Measurements from ENCODE around the gene BLVRB. TPM values are rescaled to one million over a fixed set of nuclear protein-coding genes. Genes with fewer than 3 reads are reported as not detected.

Gene BLVRB
- polyA plus RNA-seq, 1 donor (not counting 4 experiments of a cell fraction or from before 2014, with no cell fraction given): 52.5 TPM

DNA sequence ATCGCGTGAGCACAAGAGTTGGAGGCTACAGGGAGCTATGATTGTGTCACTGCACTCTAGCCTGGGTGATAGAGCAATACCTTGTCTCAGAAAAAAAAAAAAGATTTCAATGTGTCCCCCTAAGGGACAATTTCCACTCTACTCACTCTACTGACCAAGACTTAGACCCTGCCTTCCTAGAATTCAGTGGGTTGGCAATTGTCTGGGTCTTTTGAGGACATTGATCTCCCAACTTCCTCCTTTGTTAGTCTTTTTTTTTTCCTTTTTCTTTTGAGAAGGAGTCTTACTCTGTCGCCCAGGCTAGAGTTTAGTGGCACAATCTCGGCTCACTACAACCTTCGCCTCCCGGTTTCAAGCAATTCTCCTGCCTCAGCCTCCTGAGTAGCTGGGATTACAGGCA is 3.5 kb upstream of the BLVRB start:
- Histone ChIP-seq H3K27me3 (ENCODE audit: control insufficient read depth, extremely low read depth, insufficient read depth, low read length) (peaks cover 7% of the 10 kb centered on the region), H3K4me1 (ENCODE audit: control insufficient read depth, extremely low read depth, insufficient read depth, low read length) (peaks cover 18% of the 10 kb centered on the region), H3K9me1 (ENCODE audit: control insufficient read depth, extremely low read depth, insufficient read depth, low read length) (no peaks in the 10 kb centered on the region), H3K27ac (ENCODE audit: control insufficient read depth, insufficient read depth, low read length) (no peak overlapping the region), H3K4me3 (ENCODE audit: control insufficient read depth in 2 of 3, extremely low read depth in 1 of 3, insufficient read depth in 2 of 3, low read depth in 1 of 3, low read length in 3 of 3) (no peak overlapping the region), H3K79me2 (ENCODE audit: control insufficient read depth, insufficient read depth, low read length) (no peaks in the 10 kb centered on the region), H3K9ac (ENCODE audit: control insufficient read depth, extremely low read depth, insufficient read depth, low read length) (no peak overlapping the region), H3K36me3 (ENCODE audit: control insufficient read depth in 2 of 2, extremely low read depth in 1 of 2, insufficient read depth in 2 of 2, low read length in 2 of 2) (no peaks in the 10 kb centered on the region), H4K20me1 (ENCODE audit: control insufficient read depth, extremely low read depth, insufficient read depth, low read length) (no peaks in the 10 kb centered on the region), H3K4me2 (ENCODE audit: control insufficient read depth, extremely low read depth, insufficient read depth, low read depth, low read length) (no peak overlapping the region), H3K9me3 (ENCODE audit: control insufficient read depth, low read depth, low read length) (no peaks in the 10 kb centered on the region), H2AFZ (ENCODE audit: control insufficient read depth, low read length) (no peak overlapping the region)
- TF ChIP-seq, protein P1, sequence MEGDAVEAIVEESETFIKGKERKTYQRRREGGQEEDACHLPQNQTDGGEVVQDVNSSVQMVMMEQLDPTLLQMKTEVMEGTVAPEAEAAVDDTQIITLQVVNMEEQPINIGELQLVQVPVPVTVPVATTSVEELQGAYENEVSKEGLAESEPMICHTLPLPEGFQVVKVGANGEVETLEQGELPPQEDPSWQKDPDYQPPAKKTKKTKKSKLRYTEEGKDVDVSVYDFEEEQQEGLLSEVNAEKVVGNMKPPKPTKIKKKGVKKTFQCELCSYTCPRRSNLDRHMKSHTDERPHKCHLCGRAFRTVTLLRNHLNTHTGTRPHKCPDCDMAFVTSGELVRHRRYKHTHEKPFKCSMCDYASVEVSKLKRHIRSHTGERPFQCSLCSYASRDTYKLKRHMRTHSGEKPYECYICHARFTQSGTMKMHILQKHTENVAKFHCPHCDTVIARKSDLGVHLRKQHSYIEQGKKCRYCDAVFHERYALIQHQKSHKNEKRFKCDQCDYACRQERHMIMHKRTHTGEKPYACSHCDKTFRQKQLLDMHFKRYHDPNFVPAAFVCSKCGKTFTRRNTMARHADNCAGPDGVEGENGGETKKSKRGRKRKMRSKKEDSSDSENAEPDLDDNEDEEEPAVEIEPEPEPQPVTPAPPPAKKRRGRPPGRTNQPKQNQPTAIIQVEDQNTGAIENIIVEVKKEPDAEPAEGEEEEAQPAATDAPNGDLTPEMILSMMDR (optimal IDR thresholded peaks at IDR 0.05 in 1 of 3, IDR thresholded peaks at IDR 0.05 in 1 of 3, conservative IDR thresholded peaks at IDR 0.05 in 1 of 3; ENCODE audit: extremely low read depth in 1 of 3, insufficient read depth in 2 of 3, low read length in 3 of 3): no peak
- TF ChIP-seq EZH2 (IDR thresholded peaks at IDR 0.05; ENCODE audit: low read length): no peak
- dilution Hi-C loops (cut with MboI; ENCODE audit: extremely low pct_ligation_motif_present, low sequenced_read_pairs): no loop called here
- DNase-seq (ENCODE audit: low read depth, low spot score): no peak
- FAIRE-seq: no peak

DNA sequence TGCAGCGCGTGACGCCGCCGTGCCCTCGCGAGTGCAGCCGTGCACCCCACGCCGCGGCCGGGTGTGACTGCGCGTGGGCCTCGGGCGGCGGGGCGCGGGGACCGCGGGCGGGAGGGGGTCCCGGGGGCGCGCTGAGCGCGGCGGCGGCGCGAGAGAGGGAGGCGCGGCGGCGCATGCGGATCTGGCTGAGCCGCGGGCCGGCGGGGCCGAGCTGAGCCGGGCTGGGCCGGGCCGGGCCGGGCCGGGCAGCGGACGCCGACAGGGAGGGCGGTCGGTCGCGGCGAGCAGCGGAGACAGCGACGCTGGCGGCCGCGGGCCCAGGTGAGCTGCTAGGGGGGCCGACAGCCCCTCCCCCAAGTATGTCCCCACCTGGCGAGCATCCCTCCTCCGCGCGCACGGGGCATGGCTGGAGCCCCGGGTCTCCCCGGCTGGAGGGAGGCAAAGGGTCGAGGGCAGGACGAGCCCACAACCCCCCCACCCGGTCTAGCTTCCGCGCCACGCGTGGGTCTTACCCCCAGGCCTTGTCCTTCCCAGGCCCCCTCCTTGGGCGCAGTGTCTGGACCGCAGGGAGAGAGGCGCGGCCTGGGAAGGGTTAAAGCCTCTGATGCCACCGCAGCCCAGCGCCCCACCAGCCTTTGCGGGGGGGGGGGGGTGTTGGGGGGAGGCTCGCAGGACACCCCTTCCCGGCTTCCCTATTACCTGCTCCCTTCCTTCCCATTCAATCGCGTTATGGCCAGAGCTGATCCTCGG is 1.6 kb upstream of the BLVRB start, which contains the start of gene SPTBN4:
Gene SPTBN4, plus strand, starts transcription at position 17 of the 750 bp plus-strand sequence. CDS start 5,621 bp downstream, outside the sequence.
- H3K4me3 ChIP-seq (ENCODE audit: control insufficient read depth in 2 of 3, extremely low read depth in 1 of 3, insufficient read depth in 2 of 3, low read depth in 1 of 3, low read length in 3 of 3): peak within 1 kb of the TSS; percentile 50 to 86 (median 82)
- DNase-seq (ENCODE audit: low read depth, low spot score): no peak
- no peak within 1 kb of the TSS for H3K27ac ChIP-seq (ENCODE audit: control insufficient read depth, insufficient read depth, low read length)
- H3K36me3 ChIP-seq (ENCODE audit: control insufficient read depth in 2 of 2, extremely low read depth in 1 of 2, insufficient read depth in 2 of 2, low read length in 2 of 2): no peaks in the 10 kb centered on the region
- peak within 1 kb of the TSS; percentile 88 for H3K9ac ChIP-seq (ENCODE audit: control insufficient read depth, extremely low read depth, insufficient read depth, low read length)
- peaks cover 7% of the 10 kb centered on the region for H3K27me3 ChIP-seq (ENCODE audit: control insufficient read depth, extremely low read depth, insufficient read depth, low read length)
- no peaks in the 10 kb centered on the region for H3K9me3 ChIP-seq (ENCODE audit: control insufficient read depth, low read depth, low read length)
- no peaks in the 10 kb centered on the region for H4K20me1 ChIP-seq (ENCODE audit: control insufficient read depth, extremely low read depth, insufficient read depth, low read length)
- H3K4me2 ChIP-seq (ENCODE audit: control insufficient read depth, extremely low read depth, insufficient read depth, low read depth, low read length): peak within 1 kb of the TSS; percentile 93
- dilution Hi-C loops (cut with MboI; ENCODE audit: extremely low pct_ligation_motif_present, low sequenced_read_pairs): no loop called here
- peak within 1 kb of the TSS; percentile 80 for H2AFZ ChIP-seq (ENCODE audit: control insufficient read depth, low read length)
- no peak for TF ChIP-seq EZH2 (IDR thresholded peaks at IDR 0.05; ENCODE audit: low read length)
- TF ChIP-seq, protein P1 (optimal IDR thresholded peaks at IDR 0.05 in 1 of 3, IDR thresholded peaks at IDR 0.05 in 1 of 3, conservative IDR thresholded peaks at IDR 0.05 in 1 of 3; ENCODE audit: extremely low read depth in 1 of 3, insufficient read depth in 2 of 3, low read length in 3 of 3): no peak
- H3K4me1 ChIP-seq (ENCODE audit: control insufficient read depth, extremely low read depth, insufficient read depth, low read length): peaks cover 27% of the 10 kb centered on the region
- no peak for FAIRE-seq
- no peaks in the 10 kb centered on the region for H3K79me2 ChIP-seq (ENCODE audit: control insufficient read depth, insufficient read depth, low read length)
- H3K9me1 ChIP-seq (ENCODE audit: control insufficient read depth, extremely low read depth, insufficient read depth, low read length): no peaks in the 10 kb centered on the region
